PC-9 (cell line): ENCODE results near the gene NF2. TPM values are rescaled to one million over a fixed set of nuclear protein-coding genes. Genes with fewer than 3 reads are reported as not detected.

ENCODE experiments used
- BruUV-seq: library from RNA; stranded (reverse); fragments of 400-500 nt; replicated peaks from 2 replicates; lab custom pipeline; 2021; lab: Mats Ljungman, UMichigan
- CTCF ChIA-PET: fragments of 300-600 bp; sonication (Branson Sonifier 250); formaldehyde crosslinking; loops from one replicate; lab custom pipeline; 2022; ENCODE audit warnings: antibody characterized with exemption; lab: Charles Lee
- POLR2A ChIA-PET: fragments of 300-600 bp; sonication (Branson Sonifier 250); formaldehyde crosslinking; loops from one replicate; lab custom pipeline; 2022; ENCODE audit warnings: antibody characterized with exemption; ENCODE audit not compliant: unreplicated experiment; lab: Charles Lee
- DNase-seq, 2 experiments: peaks; one replicate each; pipeline versions ENCODE4 v3.0.0 to v3.0.0-alpha.2; 2015 to 2022; ENCODE audit warnings: mixed read lengths in 1 of 2
- H2AFZ ChIP-seq: fragments of 200-600 bp; sonication (generic); 2 replicates; pipeline ENCODE4 v1.8.1; 2017; ENCODE audit warnings: antibody characterized with exemption
- H3F3A ChIP-seq: fragments of 200-600 bp; sonication (generic); 2 replicates; pipeline ENCODE4 v1.8.1; 2017; ENCODE audit warnings: antibody characterized with exemption, mild to moderate bottlenecking, low read depth; ENCODE audit not compliant: insufficient read depth
- H3K27ac ChIP-seq: fragments of 200-600 bp; sonication (generic); 2 replicates; pipeline ENCODE4 v1.6.1; 2016; ENCODE audit warnings: mixed run types
- H3K27me3 ChIP-seq: fragments of 200-600 bp; sonication (generic); 2 replicates; pipeline ENCODE4 v1.6.1; 2016; ENCODE audit warnings: low read depth, mixed run types; ENCODE audit not compliant: insufficient read depth
- H3K36me3 ChIP-seq: fragments of 200-600 bp; sonication (generic); 2 replicates; pipeline ENCODE4 v1.6.1; 2016; ENCODE audit warnings: low read depth, mixed run types
- H3K4me1 ChIP-seq: fragments of 200-600 bp; sonication (generic); replicated peaks from 2 replicates; pipeline ENCODE4 v1.6.1; 2016; ENCODE audit warnings: mixed run types; ENCODE audit not compliant: insufficient read depth
- H3K4me2 ChIP-seq: fragments of 200-600 bp; sonication (generic); 2 replicates; pipeline ENCODE4 v1.6.1; 2017; ENCODE audit warnings: mixed run types
- H3K4me3 ChIP-seq: fragments of 200-600 bp; sonication (generic); 2 replicates; pipeline ENCODE4 v1.6.1; 2016; ENCODE audit warnings: mixed run types
- H3K79me2 ChIP-seq: fragments of 200-600 bp; sonication (generic); 2 replicates; pipeline ENCODE4 v1.6.1; 2017; ENCODE audit warnings: low read depth, mixed run types
- H3K9me2 ChIP-seq: fragments of 200-600 bp; sonication (generic); 2 replicates; pipeline ENCODE4 v1.8.1; 2017; ENCODE audit warnings: mild to moderate bottlenecking; ENCODE audit not compliant: insufficient read depth
- H3K9me3 ChIP-seq: fragments of 200-600 bp; sonication (generic); 2 replicates; pipeline ENCODE4 v1.8.1; 2016; ENCODE audit warnings: low read depth; ENCODE audit not compliant: insufficient read depth
- H4K20me1 ChIP-seq: fragments of 200-600 bp; sonication (generic); 2 replicates; pipeline ENCODE4 v1.8.1; 2017; ENCODE audit not compliant: insufficient read depth
- CTCF ChIP-seq: fragments of 200-600 bp; sonication (generic); conservative IDR thresholded peaks from 2 replicates; pipeline ENCODE4 v1.6.1; 2017; ENCODE audit warnings: mixed run types, antibody characterized with exemption, mild to moderate bottlenecking, moderate library complexity
- EZH2 ChIP-seq: fragments of 200-600 bp; sonication (generic); IDR thresholded peaks from 2 replicates; pipeline ENCODE4 v1.8.0; 2017; ENCODE audit warnings: antibody characterized with exemption, low read depth
- intact Hi-C: fragments of 100-400 bp; cut with micrococcal nuclease; formaldehyde crosslinking; loops from one replicate; pipeline ENCODE4 v1.10.0; 2022; ENCODE audit not compliant: unreplicated experiment
- total RNA-seq: library from RNA; stranded (reverse); gene quantifications from 2 replicates; pipeline ENCODE4 v1.2.3, GENCODE V29; 2021

NF2 gene
- total RNA-seq, 1 experiment from 2014 or later: 73.2 TPM

- POLR2A ChIA-PET: no interaction called here
- no peaks in the 10 kb centered on the region for H3K4me1 ChIP-seq
- intact Hi-C loops: no loop called here
- CTCF ChIA-PET: no interaction called here
- H3K4me3 ChIP-seq: no peak overlapping the region; the same call in 1 of the 2 replicates
- H3K9me3 ChIP-seq: no peaks in the 10 kb centered on the region
- H3K4me2 ChIP-seq: peak overlapping the region; percentile 59; the same call in 1 of the 2 replicates
- H4K20me1 ChIP-seq: 0 out of 2 replicates have a peak, but pooled peaks cover 4% of the 10 kb centered on the region
- H3K36me3 ChIP-seq: no peaks in the 10 kb centered on the region
- no TSS peak for BruUV-seq
- H3F3A ChIP-seq: no peaks in the 10 kb centered on the region
- no peaks in the 10 kb centered on the region for H3K79me2 ChIP-seq
- peaks cover 20% of the 10 kb centered on the region for H3K27me3 ChIP-seq
- TF ChIP-seq EZH2 (peak; percentile 87; the same call in 1 of the 2 replicates), CTCF (no peak)
- DNase-seq: no peak
- no peak overlapping the region for H3K27ac ChIP-seq
- H3K9me2 ChIP-seq: no peaks in the 10 kb centered on the region
- 0 out of 2 replicates have a peak overlapping the region, but pooled peaks have one; percentile 58 for H2AFZ ChIP-seq
Measured at GRCh38 chr22:29720811-29721323, 117.4 kb downstream of the NF2 start.

- Histone ChIP-seq H4K20me1 (0 out of 2 replicates have a peak, but pooled peaks cover 4% of the 10 kb centered on the region), H3K4me2 (no peak overlapping the region), H3K4me3 (no peak overlapping the region), H3K9me3 (no peaks in the 10 kb centered on the region), H2AFZ (no peak overlapping the region), H3K79me2 (no peaks in the 10 kb centered on the region), H3K9me2 (no peaks in the 10 kb centered on the region), H3K27me3 (peaks cover 20% of the 10 kb centered on the region), H3F3A (no peaks in the 10 kb centered on the region), H3K4me1 (no peaks in the 10 kb centered on the region), H3K36me3 (no peaks in the 10 kb centered on the region), H3K27ac (no peak overlapping the region)
- BruUV-seq: no TSS peak
- TF ChIP-seq EZH2 (no peak), CTCF (no peak)
- ChIA-PET CTCF (no interaction called here), POLR2A (no interaction called here)
- peak in 1 of 2 experiments; percentile 46 for DNase-seq
- intact Hi-C loops: no loop called here
Measured at GRCh38 chr22:29722151-29722550, 118.7 kb downstream of the NF2 start.

- intact Hi-C loops: no loop called here
- Histone ChIP-seq H3K79me2 (no peaks in the 10 kb centered on the region), H3K4me2 (no peak overlapping the region), H3K27ac (no peak overlapping the region), H3F3A (no peaks in the 10 kb centered on the region), H3K36me3 (no peaks in the 10 kb centered on the region), H3K4me3 (no peak overlapping the region), H3K4me1 (no peaks in the 10 kb centered on the region), H2AFZ (no peak overlapping the region), H3K27me3 (peaks cover 20% of the 10 kb centered on the region), H3K9me3 (no peaks in the 10 kb centered on the region), H4K20me1 (0 out of 2 replicates have a peak, but pooled peaks cover 4% of the 10 kb centered on the region), H3K9me2 (no peaks in the 10 kb centered on the region)
- POLR2A ChIA-PET: no interaction called here
- peak in 1 of 2 experiments; percentile 48 for DNase-seq
- CTCF ChIA-PET: no interaction called here
- TF ChIP-seq CTCF: no peak
- no peak for TF ChIP-seq EZH2
- BruUV-seq: no TSS peak
Measured at GRCh38 chr22:29722587-29722986, 119.2 kb downstream of the NF2 start.
